ENCODE data around the gene ZCWPW1. TPM values are rescaled to one million over a fixed set of nuclear protein-coding genes. Genes with fewer than 3 reads are reported as not detected.

ZCWPW1 gene
- polyA plus RNA-seq, 1 of the 3 experiments (the other 2 are of a cell fraction): 4.1 TPM

GRCh38 chr7:100397315-100398081 is 31.0 kb downstream of the ZCWPW1 start:
- no peak for TF ChIP-seq RCOR1 (IDR thresholded peaks at IDR 0.05; ENCODE audit: low read length)
- no peak for TF ChIP-seq REST (IDR thresholded peaks at IDR 0.05; ENCODE audit: low read depth, low read length)
- TF ChIP-seq NFIC (IDR thresholded peaks at IDR 0.05; ENCODE audit: borderline replicate concordance): no peak
- TF ChIP-seq FOXJ3 (CRISPR knock-in tag; IDR thresholded peaks at IDR 0.05): no peak
- TF ChIP-seq PBX3 (IDR thresholded peaks at IDR 0.05): no peak
- TF ChIP-seq GATA2 (CRISPR knock-in tag; IDR thresholded peaks at IDR 0.05): no peak
- TF ChIP-seq CHD2 (IDR thresholded peaks at IDR 0.05; ENCODE audit: low read length, partially characterized antibody): no peak
- no peak for TF ChIP-seq USF2 (IDR thresholded peaks at IDR 0.05; ENCODE audit: borderline replicate concordance, low read depth, low read length)
- 75% methylated on average over 13 of the region's 13 CpGs for WGBS (ENCODE audit: low lambda C conversion rate)

GRCh38 chr7:100396421-100396982 is 32.0 kb downstream of the ZCWPW1 start:
- Histone ChIP-seq H4K20me1 (ENCODE audit: insufficient read depth) (no peaks in the 10 kb centered on the region), H3K4me1 (ENCODE audit: control insufficient read depth in 1 of 2, insufficient read depth in 2 of 2, low read depth in 1 of 2, low read length in 1 of 2) (no peaks in the 10 kb centered on the region), H2AFZ (ENCODE audit: low read depth) (no peak overlapping the region), H3K9me3 (no peaks in the 10 kb centered on the region), H3K4me3 (ENCODE audit: low read depth in 2 of 2, low read length in 1 of 2) (no peak overlapping the region), H3K79me2 (ENCODE audit: insufficient read depth) (no peaks in the 10 kb centered on the region), H3K4me2 (no peak overlapping the region), H3K9me2 (no peaks in the 10 kb centered on the region), H3K36me3 (replicated peaks in 1 of 2; ENCODE audit: control insufficient read depth in 1 of 2, insufficient read depth in 2 of 2, low read length in 1 of 2) (no peaks in the 10 kb centered on the region), H3K27me3 (ENCODE audit: insufficient read depth) (no peaks in the 10 kb centered on the region; the same call in 1 of the 2 replicates), H3K9ac (no peak overlapping the region), H3K27ac (ENCODE audit: low read depth in 2 of 2, low read length in 1 of 2) (no peak overlapping the region), H3F3A (replicated peaks; ENCODE audit: insufficient read depth) (no peaks in the 10 kb centered on the region)
- 62% methylated on average over 9 of the region's 9 CpGs for WGBS (ENCODE audit: low lambda C conversion rate)
- no peak for DNase-seq
- ChIA-PET POLR2A (no interaction called here), CTCF (interaction anchor here (0.6 to 3.9 kb wide), 3 partner anchors 11 to 163 kb away, joined by 3 to 33 read pairs (median 3); no protein-coding TSS in a partner anchor)
- TF ChIP-seq NFIC (IDR thresholded peaks at IDR 0.05; ENCODE audit: borderline replicate concordance) (no peak), REST (IDR thresholded peaks at IDR 0.05; ENCODE audit: low read depth, low read length) (no peak), USF1 (IDR thresholded peaks at IDR 0.05; ENCODE audit: borderline replicate concordance, low read depth) (no peak), RFX5 (IDR thresholded peaks at IDR 0.05; ENCODE audit: low read length) (no peak), TAF1 (IDR thresholded peaks at IDR 0.05; ENCODE audit: borderline replicate concordance, low read depth, low read length) (no peak), MEF2A (IDR thresholded peaks at IDR 0.05; ENCODE audit: borderline replicate concordance, low read depth) (no peak), RAD21 (IDR thresholded peaks at IDR 0.05; ENCODE audit: low read length) (no peak)

More at GRCh38 chr7:100397315-100398081, 31.0 kb downstream of the ZCWPW1 start:
- Histone ChIP-seq H2AFZ (ENCODE audit: low read depth) (no peak overlapping the region), H3K27me3 (ENCODE audit: insufficient read depth) (no peaks in the 10 kb centered on the region; the same call in 1 of the 2 replicates), H4K20me1 (ENCODE audit: insufficient read depth) (no peaks in the 10 kb centered on the region), H3K9me3 (no peaks in the 10 kb centered on the region), H3K9ac (no peak overlapping the region), H3F3A (replicated peaks; ENCODE audit: insufficient read depth) (no peaks in the 10 kb centered on the region), H3K36me3 (replicated peaks in 1 of 2; ENCODE audit: control insufficient read depth in 1 of 2, insufficient read depth in 2 of 2, low read length in 1 of 2) (no peaks in the 10 kb centered on the region), H3K4me3 (ENCODE audit: low read depth in 2 of 2, low read length in 1 of 2) (no peak overlapping the region), H3K9me2 (no peaks in the 10 kb centered on the region), H3K79me2 (ENCODE audit: insufficient read depth) (no peaks in the 10 kb centered on the region), H3K27ac (ENCODE audit: low read depth in 2 of 2, low read length in 1 of 2) (no peak overlapping the region), H3K4me2 (no peak overlapping the region), H3K4me1 (ENCODE audit: control insufficient read depth in 1 of 2, insufficient read depth in 2 of 2, low read depth in 1 of 2, low read length in 1 of 2) (peaks cover 0 to 5% of the 10 kb centered on the region in 2 experiments; a peak in 1 of 4 replicates)
- POLR2A ChIA-PET: no interaction called here
- CTCF ChIA-PET: interaction anchor here (1.0 to 3.9 kb wide), 2 partner anchors 10 to 31 kb away, joined by 3 to 33 read pairs; no protein-coding TSS in a partner anchor
- no peak for DNase-seq

Data from SK-N-SH (cell line).